Esophagus muscularis mucosa (tissue), 4 donors: ENCODE data around the gene ARHGAP5. TPM values are rescaled to one million over a fixed set of nuclear protein-coding genes. Genes with fewer than 3 reads are reported as not detected.

ENCODE experiments used
- DNase-seq: peaks from one replicate; pipeline ENCODE4 v3.0.0-alpha.2; 2017; ENCODE audit errors: extremely low spot score
- H3K27ac ChIP-seq, 4 donors: fragments of 200-600 bp; sonication (generic); replicated peaks in 1 of 4; 1 replicate in 3 of 4; 2 replicates in 1 of 4; pipeline ENCODE4 v1.5.1; 2016 to 2019; ENCODE audit warnings: mild to moderate bottlenecking in 1 of 4
- H3K27me3 ChIP-seq, 4 donors: fragments of 200-600 bp; sonication (generic); one replicate each; pipeline versions ENCODE4 v1.5.1 to v1.6.0; 2016 to 2019
- H3K36me3 ChIP-seq, 4 donors: fragments of 200-600 bp; sonication (generic); one replicate each; pipeline ENCODE4 v1.5.1; 2016 to 2019
- H3K4me1 ChIP-seq, 4 donors: fragments of 200-600 bp; sonication (generic); one replicate each; pipeline ENCODE4 v1.5.1; 2016 to 2019
- H3K4me3 ChIP-seq, 4 donors: fragments of 200-600 bp; sonication (generic); 1 replicate in 2 of 4; 2 replicates in 2 of 4; pipeline ENCODE4 v1.5.1; 2016 to 2019; ENCODE audit warnings: mild to moderate bottlenecking in 4 of 4, moderate library complexity in 1 of 4
- H3K9me3 ChIP-seq, 4 donors: fragments of 200-600 bp; sonication (generic); 1 replicate in 3 of 4; 2 replicates in 1 of 4; pipeline ENCODE4 v1.5.1; 2016 to 2019
- CTCF ChIP-seq, 3 experiments: fragments of 200-600 bp in 2 of 3; fragments of 450-650 bp in 1 of 3; sonication (generic) in 2 of 3; IDR thresholded peaks; one replicate each; pipeline ENCODE4 v1.5.1; 2017 to 2019; ENCODE audit warnings: antibody characterized with exemption in 3 of 3, mild to moderate bottlenecking in 2 of 3, moderate library complexity in 1 of 3
- EP300 ChIP-seq: sonication (generic); formaldehyde crosslinking; IDR thresholded peaks from one replicate; pipeline ENCODE4 v1.6.1; 2017; ENCODE audit warnings: antibody characterized with exemption
- POLR2A ChIP-seq: fragments of 450-650 bp; IDR thresholded peaks from one replicate; pipeline ENCODE4 v1.6.1; 2017; ENCODE audit warnings: antibody characterized with exemption, moderate library complexity, mild to moderate bottlenecking, low read depth
- POLR2AphosphoS5 ChIP-seq, 2 donors: sonication (generic); formaldehyde crosslinking; IDR thresholded peaks; one replicate each; pipeline ENCODE4 v1.6.1; 2017; ENCODE audit warnings: antibody characterized with exemption in 2 of 2
- WGBS: methylation state at CpG from one replicate; pipeline ENCODE4 v1.1.5; 2018; 5-methylcytosine and 5-hydroxymethylcytosine counted together
- intact Hi-C: fragments of 100-400 bp; cut with DNase I; formaldehyde crosslinking; loops from one replicate; pipeline ENCODE4 v1.15.1; 2023
- total RNA-seq, 4 donors: library from RNA; depleted of rRNA; stranded (reverse); fragments of >200 nt; gene quantifications; one replicate each; pipeline versions ENCODE4 v1.1.0 to v1.2.1, GENCODE V29; 2016

The ARHGAP5 gene
- total RNA-seq, 4 donors from 2014 or later, result 171 to 223 (median 196) TPM

DNA sequence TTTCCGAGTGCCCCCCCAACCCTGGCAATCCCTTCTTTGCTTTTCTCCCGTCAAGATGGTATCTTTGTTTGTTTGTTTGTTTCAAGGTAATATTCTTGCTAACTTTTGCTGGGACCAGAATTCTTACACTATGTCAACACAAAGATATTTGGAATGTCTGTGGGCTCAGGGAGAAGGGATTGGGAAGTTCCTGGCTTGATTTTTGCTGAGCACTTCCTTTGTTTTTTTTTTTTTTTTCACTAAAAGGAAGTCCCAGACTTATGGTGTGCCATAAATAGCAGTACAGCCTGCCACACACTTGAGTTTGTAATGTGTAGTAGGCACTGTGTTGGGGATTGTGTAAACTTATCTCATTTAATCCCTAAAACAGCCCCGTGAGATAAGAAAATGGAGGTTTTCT is 113.6 kb downstream of the ARHGAP5 start:
- Histone ChIP-seq H3K36me3 (no peaks in the 10 kb centered on the region), H3K27me3 (no peaks in the 10 kb centered on the region), H3K4me3 (no peak overlapping the region), H3K4me1 (no peaks in the 10 kb centered on the region), H3K27ac (no peak overlapping the region), H3K9me3 (no peaks in the 10 kb centered on the region)
- 75% methylated on average over 3 of the region's 3 CpGs for WGBS
- no peak for DNase-seq
- TF ChIP-seq CTCF (IDR thresholded peaks at IDR 0.05) (no peak), POLR2A (no peak), POLR2AphosphoS5 (IDR thresholded peaks at IDR 0.05) (no peak), EP300 (no peak)
- intact Hi-C loops, result no loop called here

DNA sequence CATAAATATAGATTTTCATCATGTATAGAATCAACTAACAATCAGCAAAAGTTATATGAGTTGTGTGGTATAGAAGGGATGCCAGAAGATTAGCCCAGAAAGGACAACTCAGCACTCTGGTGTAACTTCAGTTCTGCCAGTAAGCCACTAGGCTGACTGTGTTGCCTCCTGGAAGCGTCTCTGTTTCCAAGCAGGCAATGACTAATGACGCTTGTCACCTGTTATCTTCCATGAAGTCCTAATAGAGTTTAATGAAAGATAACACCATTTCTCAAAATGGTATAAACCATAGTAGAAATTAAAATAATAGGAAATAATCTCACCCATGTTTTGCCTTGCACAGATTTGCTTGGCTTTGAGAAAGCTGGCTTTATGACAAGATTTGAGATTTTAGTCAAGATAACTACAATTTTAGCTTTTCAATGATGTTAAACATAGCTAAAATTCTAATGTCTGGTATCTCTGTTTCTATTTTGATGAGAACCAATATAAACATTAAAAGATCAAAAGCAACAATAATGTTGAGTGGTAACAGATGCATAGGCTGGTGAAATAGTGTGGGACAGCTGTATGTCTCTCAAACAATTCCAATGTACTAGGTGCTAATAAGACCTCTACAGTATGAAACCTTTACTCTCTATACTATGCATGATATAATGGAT is 115.7 kb downstream of the ARHGAP5 start:
- 76% methylated on average over 2 of the region's 2 CpGs for WGBS
- no peak for DNase-seq
- TF ChIP-seq POLR2AphosphoS5 (IDR thresholded peaks at IDR 0.05), result no peak
- TF ChIP-seq EP300, result no peak
- TF ChIP-seq POLR2A, result no peak
- TF ChIP-seq CTCF (IDR thresholded peaks at IDR 0.05), result no peak
- Histone ChIP-seq H3K4me1 (no peaks in the 10 kb centered on the region), H3K27ac (no peak overlapping the region), H3K9me3 (no peaks in the 10 kb centered on the region), H3K27me3 (no peaks in the 10 kb centered on the region), H3K4me3 (no peak overlapping the region), H3K36me3 (no peaks in the 10 kb centered on the region)
- intact Hi-C loops, result no loop called here

- 90% methylated on average over 2 of the region's 2 CpGs for WGBS
- Histone ChIP-seq H3K27me3 (no peaks in the 10 kb centered on the region), H3K9me3 (no peaks in the 10 kb centered on the region), H3K4me3 (no peak overlapping the region), H3K36me3 (no peaks in the 10 kb centered on the region), H3K4me1 (no peaks in the 10 kb centered on the region), H3K27ac (no peak overlapping the region)
- no peak for TF ChIP-seq EP300
- no peak for TF ChIP-seq POLR2AphosphoS5 (IDR thresholded peaks at IDR 0.05)
- no peak for TF ChIP-seq CTCF (IDR thresholded peaks at IDR 0.05)
- TF ChIP-seq POLR2A, result no peak
- DNase-seq, result no peak
- intact Hi-C loops, result no loop called here
Measured at GRCh38 chr14:32193532-32193931, 116.4 kb downstream of the ARHGAP5 start.

DNA sequence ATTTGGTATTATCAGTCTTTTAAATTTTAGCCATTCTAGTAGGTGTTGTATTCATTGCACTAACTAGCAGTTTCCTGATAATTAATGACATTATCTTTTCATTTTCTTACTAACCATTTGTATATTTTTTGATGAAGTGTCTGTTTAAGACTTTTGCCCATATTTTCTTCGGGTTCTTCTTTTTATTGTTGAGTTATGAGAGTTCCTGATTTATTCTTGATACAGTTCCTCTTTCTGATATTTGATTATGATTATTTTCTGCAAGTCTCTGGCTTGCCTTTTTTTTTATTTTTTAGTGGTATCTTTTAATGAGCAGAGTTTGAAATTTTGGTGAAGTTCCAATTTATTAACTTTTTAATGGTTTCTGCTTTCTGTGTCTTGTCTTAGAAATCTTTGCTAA is 118.5 kb downstream of the ARHGAP5 start:
- Histone ChIP-seq H3K27me3 (no peaks in the 10 kb centered on the region), H3K27ac (no peak overlapping the region), H3K4me3 (no peak overlapping the region), H3K4me1 (peaks cover 0 to 4% (median under 1%) of the 10 kb centered on the region in 4 donors), H3K9me3 (no peaks in the 10 kb centered on the region), H3K36me3 (no peaks in the 10 kb centered on the region)
- WGBS, result 66% methylated on average over 1 of the region's 1 CpG
- DNase-seq, result no peak
- no peak for TF ChIP-seq POLR2AphosphoS5 (IDR thresholded peaks at IDR 0.05)
- no peak for TF ChIP-seq CTCF (IDR thresholded peaks at IDR 0.05)
- TF ChIP-seq POLR2A, result no peak
- TF ChIP-seq EP300, result no peak
- intact Hi-C loops, result no loop called here

DNA sequence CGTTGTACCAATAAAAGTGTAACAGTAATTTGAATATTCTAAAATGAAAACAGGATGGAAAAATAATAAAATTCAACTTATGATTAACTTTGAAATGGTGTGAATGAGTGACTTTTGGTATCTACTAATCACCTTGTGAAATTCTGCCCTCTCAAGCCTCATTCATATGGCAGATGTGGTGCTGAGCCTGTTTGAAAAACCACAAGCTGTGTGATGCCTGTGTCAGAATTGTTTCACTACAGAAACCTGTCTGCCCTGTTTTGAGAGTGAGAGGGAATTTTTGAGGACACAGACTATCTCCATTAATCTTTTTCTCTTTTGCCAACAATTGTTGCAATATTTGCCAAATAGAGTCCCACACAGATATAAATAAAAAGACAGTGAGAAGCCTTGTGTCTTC is 120.8 kb downstream of the ARHGAP5 start:
- Histone ChIP-seq H3K36me3 (no peaks in the 10 kb centered on the region), H3K4me3 (no peak overlapping the region), H3K4me1 (peaks cover 6 to 16% (median 13%) of the 10 kb centered on the region in 4 donors), H3K9me3 (no peaks in the 10 kb centered on the region), H3K27ac (no peak overlapping the region), H3K27me3 (no peaks in the 10 kb centered on the region)
- 93% methylated on average over 1 of the region's 1 CpG for WGBS
- DNase-seq, result no peak
- intact Hi-C loops, result no loop called here
- TF ChIP-seq POLR2A (no peak), EP300 (no peak)
